Measurements from ENCODE around the gene NRM. TPM values are rescaled to one million over a fixed set of nuclear protein-coding genes. Genes with fewer than 3 reads are reported as not detected.
"Not testable (repeated sequence)": the region's sequence is repeated elsewhere in the genome, so short reads cannot be mapped to it uniquely, and the experiment has no call there.

Gene NRM
- total RNA-seq, 1 donor from 2014 or later: 0.41 TPM

DNA sequence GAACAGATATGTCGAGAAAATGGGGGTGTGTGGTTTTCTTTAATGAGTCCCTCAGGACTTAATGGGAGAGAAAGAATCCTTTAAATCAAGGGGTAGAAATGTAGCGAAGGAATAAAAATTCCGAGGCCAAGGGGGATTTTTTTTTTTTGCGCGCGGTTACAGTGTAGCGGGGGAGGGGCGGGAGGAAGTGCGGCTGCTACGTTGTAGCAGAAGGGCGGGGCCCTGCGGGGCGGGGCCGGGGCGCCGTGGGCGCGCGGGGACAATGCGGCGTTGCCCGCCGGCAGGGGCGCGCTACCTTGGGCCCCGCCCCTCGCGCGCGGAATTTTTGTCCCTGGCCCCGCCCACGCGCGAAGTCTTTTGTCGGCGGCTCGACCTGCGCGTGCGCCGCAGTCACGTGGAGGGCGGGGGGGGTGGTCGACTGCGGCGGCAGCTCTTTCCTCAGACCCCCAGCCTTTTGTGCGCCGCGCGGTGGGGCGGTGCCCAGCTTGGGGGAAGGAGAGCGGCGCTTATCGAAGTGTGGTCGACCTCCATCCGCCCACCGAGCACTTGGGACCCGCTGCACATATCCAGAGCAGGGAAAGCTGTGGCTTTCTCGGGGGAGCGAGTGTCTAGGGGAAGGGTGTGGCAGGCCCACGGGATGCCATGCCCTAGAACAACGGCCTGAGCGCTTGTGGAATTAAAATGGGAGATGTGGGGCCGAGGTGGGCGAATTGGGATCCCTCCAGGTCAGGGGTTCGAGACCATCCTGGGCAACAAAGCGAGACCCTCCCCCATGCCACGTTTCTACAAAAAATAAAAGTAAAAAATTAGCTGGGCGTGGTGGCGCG is 30.6 kb upstream of the NRM start:
- FAIRE-seq (no peak), DNase-seq (ENCODE audit: low spot score in 2 of 2) (peak; percentile 84 to 90)

DNA sequence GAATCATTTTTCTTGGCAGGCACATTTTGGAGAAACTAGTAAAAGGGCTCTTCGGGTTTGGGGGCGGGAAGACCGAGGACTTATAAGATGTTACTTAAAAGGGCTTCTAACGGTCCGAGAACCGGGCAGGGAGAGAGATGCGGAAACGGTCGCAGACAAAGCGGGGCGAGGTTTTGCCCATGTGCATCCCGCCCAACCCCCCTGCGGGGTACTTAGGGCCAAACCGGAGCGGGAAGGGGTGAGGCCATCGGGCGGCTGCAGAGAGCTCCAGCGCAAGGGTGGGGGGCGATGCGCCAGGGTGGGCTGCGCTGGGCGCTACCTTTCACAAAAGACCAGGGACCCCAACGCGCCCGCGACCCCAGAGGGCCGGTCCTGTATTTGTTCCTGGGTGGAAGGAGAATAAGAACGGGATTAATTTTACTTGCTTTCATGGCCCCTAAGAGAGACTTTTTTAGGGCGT is 30.0 kb upstream of the NRM start:
- DNase-seq (ENCODE audit: low spot score in 2 of 2): peak in 1 of 2 donors; percentile 48
- FAIRE-seq: no peak

- DNase-seq (ENCODE audit: low spot score in 2 of 2) (peak; percentile 86 to 89), FAIRE-seq (no peak)
These were observed 29.3 kb upstream of the NRM start, which contains the start of gene TUBB for GRCh38 chr6:30719791-30720737. TUBB (plus strand) TSS chr6:30720352; CDS start chr6:30720507, 155 bp downstream.

DNA sequence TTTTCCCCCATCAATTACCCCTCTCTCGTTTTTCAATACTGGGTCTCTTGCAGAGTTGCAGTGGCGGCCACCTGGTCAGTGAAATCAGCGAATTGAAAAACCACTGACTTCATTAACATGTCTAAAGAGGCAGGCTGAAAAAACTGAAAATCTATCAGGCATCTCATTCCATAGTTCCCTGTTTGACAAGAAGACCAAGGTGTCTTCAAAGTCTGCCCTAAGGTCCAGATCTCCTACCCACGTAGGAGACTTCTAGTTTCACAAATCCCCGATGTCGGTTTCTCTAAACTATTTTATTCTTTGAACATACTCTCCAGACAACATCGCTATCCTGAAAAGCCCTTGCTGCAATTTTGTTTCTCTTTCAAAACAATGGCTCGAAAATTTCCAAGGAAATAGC is 28.6 kb upstream of the NRM start:
- DNase-seq (ENCODE audit: low spot score in 2 of 2) (no peak), FAIRE-seq (no peak)

- not testable (repeated sequence) for DNase-seq (ENCODE audit: low spot score in 2 of 2); FAIRE-seq
These were observed 27.3 kb upstream of the NRM start for GRCh38 chr6:30717845-30718720.

GRCh38 chr6:30717129-30717844 is 26.5 kb upstream of the NRM start, which contains the start of gene MDC1:
MDC1 (minus strand) TSS chr6:30717281; CDS start chr6:30715175, 2,106 bp downstream.
- DNase-seq (ENCODE audit: low spot score in 2 of 2): peak; percentile 83 to 90
- peak; percentile 84 for FAIRE-seq

DNA sequence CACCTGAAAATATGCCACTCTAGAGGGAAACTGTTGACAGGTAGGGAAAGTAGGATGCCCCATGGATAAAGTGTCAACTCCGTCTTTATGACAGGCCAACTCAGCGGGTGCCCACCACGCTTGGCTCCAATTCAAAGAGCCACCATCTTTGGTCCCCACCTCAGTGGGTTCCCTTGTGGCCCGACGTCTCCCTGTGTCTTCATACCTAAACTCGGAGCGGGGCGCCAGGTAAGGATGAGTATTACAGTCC is 26.0 kb upstream of the NRM start:
- FAIRE-seq: no peak

DNA sequence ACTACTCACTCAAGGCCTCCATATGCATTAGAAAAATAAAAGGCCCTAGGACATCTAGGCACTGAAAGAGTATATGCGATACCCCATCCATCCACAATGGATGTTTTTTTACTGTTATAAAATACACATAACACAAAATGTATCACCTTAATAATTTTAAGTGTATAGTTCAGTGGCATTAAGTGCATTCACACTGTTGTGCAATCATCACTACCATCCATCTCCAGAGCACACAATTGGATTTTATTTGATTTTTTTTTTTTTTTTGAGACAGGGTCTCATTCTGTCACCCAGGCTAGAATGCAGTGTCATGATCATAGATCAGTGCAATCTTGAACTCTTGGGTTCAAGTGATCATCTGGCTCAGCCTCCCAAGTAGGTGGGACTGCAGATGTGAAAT is 23.5 kb upstream of the NRM start:
- DNase-seq (ENCODE audit: low spot score in 2 of 2) (no peak), FAIRE-seq (no peak)

More for the DNA sequence above, 26.0 kb upstream of the NRM start:
- no peak for DNase-seq (ENCODE audit: low spot score in 2 of 2)

DNA sequence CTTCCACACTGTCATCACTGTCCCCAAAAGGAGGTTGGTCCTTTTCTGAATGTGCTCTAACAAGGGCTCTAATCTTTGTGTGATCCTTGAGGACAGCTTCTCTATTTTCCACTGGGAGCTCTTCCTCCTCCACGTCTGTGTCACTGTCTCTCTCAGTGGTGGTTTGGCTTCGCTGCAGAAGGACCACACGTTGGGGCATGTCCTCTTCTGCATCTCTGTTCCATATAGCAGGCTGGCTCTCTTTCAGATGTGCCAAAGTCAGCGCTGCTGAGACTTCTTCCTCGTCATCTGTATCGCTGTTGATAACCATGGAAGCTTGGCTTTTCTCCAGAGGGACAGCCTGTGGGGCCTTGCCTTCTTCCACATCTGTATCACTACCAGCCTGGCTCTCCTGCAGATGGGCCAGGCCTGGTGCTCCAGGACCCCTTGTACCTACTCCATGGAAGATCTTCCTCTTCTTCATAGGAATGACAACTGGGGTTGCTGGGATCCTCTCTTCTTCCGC is 21.7 kb upstream of the NRM start:
- DNase-seq (ENCODE audit: low spot score in 2 of 2) (no peak), FAIRE-seq (no peak)

GRCh38 chr6:30711758-30712380 is 21.1 kb upstream of the NRM start:
- DNase-seq (ENCODE audit: low spot score in 2 of 2): no peak
- no peak for FAIRE-seq

GRCh38 chr6:30709101-30709868 is 18.5 kb upstream of the NRM start:
- no peak for DNase-seq (ENCODE audit: low spot score in 2 of 2)
- FAIRE-seq: no peak

DNA sequence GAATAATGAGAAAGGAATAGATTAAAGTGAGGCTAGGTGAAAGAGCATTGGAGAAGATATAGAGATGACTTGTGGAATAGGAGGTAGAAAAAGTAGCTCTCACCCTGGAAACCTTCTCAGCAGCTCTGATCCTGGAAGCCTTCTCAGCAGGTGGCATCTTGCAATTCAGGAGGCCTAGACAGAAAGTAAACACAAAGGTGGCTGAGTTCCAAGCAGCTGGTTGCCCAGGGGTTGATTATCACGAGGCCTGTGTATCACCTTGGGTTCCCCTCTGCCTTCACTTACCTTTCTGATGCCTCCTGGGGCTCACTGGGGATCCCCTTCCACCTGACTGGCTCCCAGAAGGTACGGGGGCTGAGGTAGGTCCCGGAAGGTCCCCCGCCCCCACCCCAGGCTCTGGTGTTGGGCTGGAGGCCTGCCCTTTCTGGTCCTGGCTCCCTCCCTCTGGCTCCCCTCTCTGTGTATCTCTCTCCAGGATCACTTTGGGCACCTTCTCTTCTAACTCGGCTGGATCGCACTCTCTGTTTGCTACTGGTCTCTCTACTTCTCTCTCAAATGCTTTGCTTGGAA is 16.6 kb upstream of the NRM start:
- no peak for FAIRE-seq
- DNase-seq (ENCODE audit: low spot score in 2 of 2): no peak

- DNase-seq (ENCODE audit: low spot score in 2 of 2) (no peak), FAIRE-seq (no peak)
These were observed 14.8 kb upstream of the NRM start for GRCh38 chr6:30705620-30706019.

DNA sequence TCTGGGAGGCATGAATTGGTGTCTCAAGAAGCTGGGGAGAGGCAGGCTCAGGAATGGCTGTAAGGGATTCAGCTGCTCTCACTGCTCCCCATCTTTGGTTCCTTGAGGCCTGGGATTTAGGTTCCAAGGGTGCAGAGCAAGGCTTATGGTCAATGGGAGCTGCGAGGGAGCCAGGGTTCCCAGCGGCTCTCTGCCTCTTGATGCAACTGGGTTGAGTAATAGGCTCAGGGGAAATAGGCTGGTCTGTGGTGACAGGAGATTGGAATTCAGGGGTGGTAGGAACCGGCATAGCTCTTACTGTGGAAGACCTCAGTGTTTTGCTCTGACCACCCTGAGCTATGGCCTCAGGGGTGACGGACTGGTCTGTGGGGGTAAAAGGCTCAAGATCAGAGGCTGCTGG is 13.0 kb upstream of the NRM start:
- FAIRE-seq: no peak
- no peak for DNase-seq (ENCODE audit: low spot score in 2 of 2)

DNA sequence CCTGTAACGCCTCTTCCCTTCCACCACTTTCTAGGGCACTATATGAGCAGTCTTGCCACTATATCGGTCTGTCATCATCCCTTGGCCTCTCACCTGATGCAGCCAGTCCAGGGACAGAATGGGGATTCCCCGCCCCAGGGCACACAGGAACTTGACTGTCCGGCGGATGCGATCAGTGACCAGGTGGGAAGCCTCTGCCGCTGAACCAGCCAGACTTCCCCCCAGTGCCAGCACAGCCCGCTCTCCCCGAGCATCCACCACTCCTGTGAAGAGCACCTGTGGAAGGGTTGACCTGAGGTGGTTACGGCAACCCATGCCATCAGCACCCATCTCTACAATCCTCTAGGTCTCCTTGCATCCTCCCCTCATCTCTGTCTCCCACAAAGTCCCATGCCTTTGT is 12.2 kb upstream of the NRM start:
- FAIRE-seq (no peak), DNase-seq (ENCODE audit: low spot score in 2 of 2) (no peak)

DNA sequence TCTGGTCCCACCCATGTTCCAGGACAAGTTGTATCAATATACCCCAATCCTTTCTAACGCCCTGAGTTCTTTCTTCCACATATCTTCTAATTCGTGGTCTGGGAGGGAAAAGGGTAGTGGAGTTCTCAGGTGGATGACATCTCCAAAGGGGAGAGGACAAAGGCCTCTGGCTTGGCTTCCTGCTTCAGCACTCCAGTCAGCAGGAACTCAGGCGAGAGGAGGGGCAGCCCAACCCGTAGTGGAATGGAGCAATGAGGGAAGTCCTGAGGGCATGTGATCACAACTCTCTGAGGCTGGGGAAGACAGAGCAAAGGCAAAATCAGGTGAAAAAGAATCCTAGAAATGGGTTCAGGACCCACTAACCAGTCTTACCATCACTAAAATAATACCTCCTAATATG is 9.6 kb upstream of the NRM start:
- FAIRE-seq (no peak), DNase-seq (ENCODE audit: low spot score in 2 of 2) (no peak)

DNA sequence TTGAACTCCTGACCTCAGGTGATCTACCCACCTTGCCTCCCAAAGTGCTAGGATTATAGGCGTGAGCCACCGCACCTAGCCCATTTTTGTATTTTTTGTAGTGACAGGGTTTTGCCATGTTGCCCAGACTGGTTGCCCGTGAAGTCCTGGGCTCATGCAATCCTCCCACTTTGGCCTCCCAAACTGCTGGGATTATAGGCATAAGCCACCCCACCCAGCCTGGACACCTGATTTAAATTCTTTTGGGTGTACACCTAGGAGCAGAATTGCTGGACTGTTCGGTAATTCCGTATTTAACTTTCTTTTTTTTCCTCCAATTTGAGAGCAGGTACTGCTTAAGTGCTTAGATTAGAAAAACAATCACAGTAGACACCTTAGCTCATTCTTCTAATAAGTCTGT is 5.6 kb upstream of the NRM start:
- DNase-seq (ENCODE audit: low spot score in 2 of 2): no peak

More for the DNA sequence above, 5.6 kb upstream of the NRM start:
- no peak for FAIRE-seq
